ENCODE measurements around the gene CALCOCO1. TPM values are rescaled to one million over a fixed set of nuclear protein-coding genes. Genes with fewer than 3 reads are reported as not detected.
A peak's percentile ranks its signal among the peaks of the same experiment; 100 is the strongest.

The CALCOCO1 gene
- polyA plus RNA-seq, 3 donors = 60.1 to 238 (median 69.6) TPM

DNA sequence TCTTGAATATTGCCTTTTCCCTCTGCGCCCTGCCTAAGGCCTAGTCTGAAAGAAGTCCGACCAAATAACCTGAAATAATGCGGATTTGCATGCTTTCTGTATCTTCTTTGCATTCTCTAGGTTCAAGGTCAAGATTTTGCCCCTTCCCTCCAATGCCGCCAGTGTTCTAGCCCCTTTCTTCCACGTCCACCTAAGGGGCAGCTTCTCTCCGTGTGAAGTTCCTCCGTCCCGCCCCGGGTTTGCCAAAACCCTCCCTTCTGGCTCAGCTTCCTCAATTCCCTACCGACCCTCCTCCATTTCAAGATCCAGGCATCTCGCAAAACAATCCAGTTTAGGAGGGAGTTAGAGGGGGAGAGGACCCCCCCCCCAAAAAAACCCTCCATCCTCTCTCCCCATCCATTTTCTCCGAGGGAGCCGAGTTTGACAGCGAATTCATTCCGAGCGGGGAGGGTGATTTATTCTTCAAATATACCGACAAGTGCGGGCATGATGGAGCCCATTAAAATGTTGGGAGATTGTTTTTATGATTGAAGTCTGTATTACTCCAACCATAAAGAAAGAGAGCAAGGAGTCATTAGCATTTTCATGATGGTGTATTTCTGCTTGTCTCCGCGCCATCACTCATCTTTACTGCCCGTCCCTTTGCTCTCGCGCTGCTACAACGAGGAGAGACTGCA is 30.5 kb downstream of the CALCOCO1 start:
- intact Hi-C loops (cut with micrococcal nuclease) = loop anchor here in 1 of 2 donors (10.0 kb wide), 1 partner anchor 288 kb away; the partner anchor contains the start of gene HOXC10
- no peaks in the 10 kb centered on the region for H3K36me3 ChIP-seq (replicated peaks in 1 of 2; ENCODE audit: control insufficient read depth in 1 of 2, insufficient read depth in 2 of 2, low read length in 2 of 2)
- peak overlapping the region; percentile 52 for H3K4me2 ChIP-seq (replicated peaks; ENCODE audit: extremely low read depth, low read length, poor library complexity, severe bottlenecking)
- no peak overlapping the region for H3K27ac Mint-ChIP-seq
- TF ChIP-seq, protein P1, sequence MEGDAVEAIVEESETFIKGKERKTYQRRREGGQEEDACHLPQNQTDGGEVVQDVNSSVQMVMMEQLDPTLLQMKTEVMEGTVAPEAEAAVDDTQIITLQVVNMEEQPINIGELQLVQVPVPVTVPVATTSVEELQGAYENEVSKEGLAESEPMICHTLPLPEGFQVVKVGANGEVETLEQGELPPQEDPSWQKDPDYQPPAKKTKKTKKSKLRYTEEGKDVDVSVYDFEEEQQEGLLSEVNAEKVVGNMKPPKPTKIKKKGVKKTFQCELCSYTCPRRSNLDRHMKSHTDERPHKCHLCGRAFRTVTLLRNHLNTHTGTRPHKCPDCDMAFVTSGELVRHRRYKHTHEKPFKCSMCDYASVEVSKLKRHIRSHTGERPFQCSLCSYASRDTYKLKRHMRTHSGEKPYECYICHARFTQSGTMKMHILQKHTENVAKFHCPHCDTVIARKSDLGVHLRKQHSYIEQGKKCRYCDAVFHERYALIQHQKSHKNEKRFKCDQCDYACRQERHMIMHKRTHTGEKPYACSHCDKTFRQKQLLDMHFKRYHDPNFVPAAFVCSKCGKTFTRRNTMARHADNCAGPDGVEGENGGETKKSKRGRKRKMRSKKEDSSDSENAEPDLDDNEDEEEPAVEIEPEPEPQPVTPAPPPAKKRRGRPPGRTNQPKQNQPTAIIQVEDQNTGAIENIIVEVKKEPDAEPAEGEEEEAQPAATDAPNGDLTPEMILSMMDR (IDR thresholded peaks at IDR 0.05) = no peak
- H2AFZ ChIP-seq (ENCODE audit: insufficient read depth, low read depth, low read length, poor library complexity, severe bottlenecking) = peak overlapping the region; percentile 0
- WGBS (ENCODE audit: insufficient coverage) = 19% methylated on average over 9 of the region's 24 CpGs
- no peaks in the 10 kb centered on the region for H3K79me2 ChIP-seq (ENCODE audit: insufficient read depth, low read length)
- H3K9me3 Mint-ChIP-seq = peaks cover 0 to 36% (median 21%) of the 10 kb centered on the region in 7 donors
- peaks cover 95 to 99% of the 10 kb centered on the region in 2 donors for H3K27me3 ChIP-seq (ENCODE audit: control insufficient read depth in 2 of 2, insufficient read depth in 2 of 2, low read length in 2 of 2)
- H3K27ac ChIP-seq (ENCODE audit: low read depth in 1 of 2, low read length in 2 of 2) = no peak overlapping the region
- peaks cover 23 to 27% of the 10 kb centered on the region in 2 donors for H3K4me1 ChIP-seq (ENCODE audit: control insufficient read depth in 1 of 2, insufficient read depth in 2 of 2, low read length in 2 of 2)
- no peaks in the 10 kb centered on the region for H4K20me1 ChIP-seq (ENCODE audit: insufficient read depth, low read length)
- peaks cover 84 to 91% (median 87%) of the 10 kb centered on the region in 3 donors for H3K27me3 Mint-ChIP-seq (ENCODE audit: low read depth in 3 of 3)
- H3K4me3 ChIP-seq (replicated peaks in 1 of 3; ENCODE audit: low read depth in 2 of 3, low read length in 3 of 3) = peak overlapping the region in 1 of 3 experiments; percentile 56
- peak overlapping the region; percentile 68 to 93 for H3K4me3 Mint-ChIP-seq
- H3K9ac ChIP-seq (ENCODE audit: insufficient read depth, low read length, poor library complexity, severe bottlenecking) = no peak overlapping the region
- H3K36me3 Mint-ChIP-seq = peaks cover 3 to 21% of the 10 kb centered on the region in 2 donors
- H3K9me3 ChIP-seq (replicated peaks in 1 of 2; ENCODE audit: control insufficient read depth in 1 of 2, insufficient read depth in 1 of 2, low read length in 2 of 2) = peaks cover 0 to 33% of the 10 kb centered on the region in 2 donors
- DNase-seq = no peak
- H3K4me1 Mint-ChIP-seq = peaks cover 34% of the 10 kb centered on the region

DNA sequence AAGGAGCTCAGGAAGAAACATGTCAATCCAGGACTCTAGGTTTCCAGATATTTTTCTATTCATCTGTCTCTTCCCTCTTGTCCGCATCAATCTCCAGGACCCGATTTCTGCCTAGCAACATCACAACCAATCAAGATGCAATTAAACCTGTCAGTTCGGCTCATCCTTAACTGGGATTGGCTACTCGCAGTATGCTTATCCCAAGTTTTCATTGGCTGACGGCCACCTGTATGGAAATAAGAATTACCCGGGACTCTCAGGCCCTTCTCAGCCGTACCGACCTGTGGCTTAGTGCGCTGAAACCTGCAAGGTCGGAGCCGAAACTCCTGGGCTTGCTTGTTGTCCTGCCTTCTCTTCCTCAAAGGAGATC is 31.0 kb downstream of the CALCOCO1 start:
- peak in 2 of 3 donors; percentile 53 for DNase-seq
- Histone ChIP-seq H3K27ac (ENCODE audit: low read depth in 1 of 2, low read length in 2 of 2) (no peak overlapping the region), H3K36me3 (replicated peaks in 1 of 2; ENCODE audit: control insufficient read depth in 1 of 2, insufficient read depth in 2 of 2, low read length in 2 of 2) (no peaks in the 10 kb centered on the region), H3K4me3 (replicated peaks in 1 of 3; ENCODE audit: low read depth in 2 of 3, low read length in 3 of 3) (peak overlapping the region in 1 of 3 experiments; percentile 56), H3K79me2 (ENCODE audit: insufficient read depth, low read length) (no peaks in the 10 kb centered on the region), H3K9me3 (replicated peaks in 1 of 2; ENCODE audit: control insufficient read depth in 1 of 2, insufficient read depth in 1 of 2, low read length in 2 of 2) (peaks cover 0 to 33% of the 10 kb centered on the region in 2 donors), H3K4me2 (replicated peaks; ENCODE audit: extremely low read depth, low read length, poor library complexity, severe bottlenecking) (peak overlapping the region; percentile 52), H4K20me1 (ENCODE audit: insufficient read depth, low read length) (no peaks in the 10 kb centered on the region), H2AFZ (ENCODE audit: insufficient read depth, low read depth, low read length, poor library complexity, severe bottlenecking) (peak overlapping the region; percentile 0), H3K27me3 (ENCODE audit: control insufficient read depth in 2 of 2, insufficient read depth in 2 of 2, low read length in 2 of 2) (peaks cover 91 to 96% of the 10 kb centered on the region in 2 donors), H3K9ac (ENCODE audit: insufficient read depth, low read length, poor library complexity, severe bottlenecking) (no peak overlapping the region), H3K4me1 (ENCODE audit: control insufficient read depth in 1 of 2, insufficient read depth in 2 of 2, low read length in 2 of 2) (peaks cover 23 to 27% of the 10 kb centered on the region in 2 donors)
- 2% methylated on average over 11 of the region's 11 CpGs for WGBS (ENCODE audit: insufficient coverage)
- intact Hi-C loops (cut with micrococcal nuclease) = loop anchor here in 1 of 2 donors (10.0 kb wide), 1 partner anchor 289 kb away; the partner anchor contains the start of gene HOXC10
- Mint-ChIP-seq H3K4me1 (peaks cover 34% of the 10 kb centered on the region), H3K27me3 (ENCODE audit: low read depth in 3 of 3) (peaks cover 88 to 93% (median 91%) of the 10 kb centered on the region in 3 donors), H3K27ac (no peak overlapping the region), H3K9me3 (peaks cover 0 to 40% (median 26%) of the 10 kb centered on the region in 7 donors), H3K4me3 (peak overlapping the region; percentile 68 to 93), H3K36me3 (peaks cover 3 to 21% of the 10 kb centered on the region in 2 donors)
- TF ChIP-seq, protein P1 (IDR thresholded peaks at IDR 0.05) = no peak
